SK-N-SH (cell line): ENCODE data around the gene CD46. TPM values are rescaled to one million over a fixed set of nuclear protein-coding genes. Genes with fewer than 3 reads are reported as not detected.

Experiments
- CTCF ChIA-PET: fragments of 300-600, 350-600 bp; formaldehyde crosslinking; extraction: SDS; loops from one replicate; lab custom pipeline; 2021; lab: Yijun Ruan, JAX
- POLR2A ChIA-PET: fragments of 350-600 bp; sonication (Branson Sonifier 250); formaldehyde crosslinking; extraction: SDS; loops from one replicate; lab custom pipeline; 2020; ENCODE audit warnings: antibody characterized with exemption, inconsistent platforms; lab: Yijun Ruan, JAX
- DNase-seq: peaks from one replicate; pipeline ENCODE4 v3.0.0; 2012
- H2AFZ ChIP-seq: fragments of 200-600 bp; sonication (generic); 2 replicates; pipeline ENCODE4 v1.8.1; 2016; ENCODE audit warnings: antibody characterized with exemption, mild to moderate bottlenecking, low read depth
- H3F3A ChIP-seq: fragments of 200-600 bp; sonication (generic); replicated peaks from 2 replicates; pipeline ENCODE3; 2016; ENCODE audit warnings: antibody characterized with exemption, mild to moderate bottlenecking; ENCODE audit not compliant: insufficient read depth
- H3K27ac ChIP-seq, 2 experiments: fragments of 200-500 bp in 1 of 2; fragments of 200-600 bp in 1 of 2; sonication (Bioruptor generic) in 1 of 2; sonication (generic), shearing (Covaris generic) in 1 of 2; 2 replicates each; pipeline versions ENCODE4 v1.5.1 to v1.6.1; 2014 to 2016; ENCODE audit warnings: low read depth in 2 of 2, inconsistent platforms in 1 of 2, low read length in 1 of 2, mild to moderate bottlenecking in 1 of 2, mixed read lengths in 1 of 2
- H3K27me3 ChIP-seq: fragments of 200-600 bp; sonication (generic), shearing (Covaris generic); 2 replicates; pipeline ENCODE4 v1.6.1; 2016; ENCODE audit warnings: mixed run types; ENCODE audit not compliant: insufficient read depth
- H3K36me3 ChIP-seq, 2 experiments: fragments of 200-500 bp in 1 of 2; fragments of 200-600 bp in 1 of 2; sonication (Bioruptor generic) in 1 of 2; sonication (generic) in 1 of 2; replicated peaks in 1 of 2; 2 replicates each; pipeline versions ENCODE3 to v1.5.1; 2014 to 2016; ENCODE audit warnings: low read length in 1 of 2, mild to moderate bottlenecking in 1 of 2; ENCODE audit not compliant: insufficient read depth in 2 of 2, control insufficient read depth in 1 of 2
- H3K4me1 ChIP-seq, 2 experiments: fragments of 200-500 bp in 1 of 2; fragments of 200-600 bp in 1 of 2; sonication (Bioruptor generic) in 1 of 2; sonication (generic), shearing (Covaris generic) in 1 of 2; 2 replicates each; pipeline versions ENCODE4 v1.5.1 to v1.6.1; 2014 to 2016; ENCODE audit warnings: low read depth in 1 of 2, low read length in 1 of 2, mixed run types in 1 of 2; ENCODE audit not compliant: insufficient read depth in 2 of 2, control insufficient read depth in 1 of 2
- H3K4me2 ChIP-seq: fragments of 200-600 bp; sonication (generic), shearing (Covaris generic); 2 replicates; pipeline ENCODE4 v1.6.1; 2017; ENCODE audit warnings: mixed run types
- H3K4me3 ChIP-seq, 2 experiments: fragments of 200-500 bp in 1 of 2; fragments of 200-600 bp in 1 of 2; sonication (Bioruptor generic) in 1 of 2; sonication (generic), shearing (Covaris generic) in 1 of 2; 2 replicates each; pipeline versions ENCODE4 v1.5.1 to v1.8.1; 2014 to 2016; ENCODE audit warnings: low read depth in 2 of 2, inconsistent platforms in 1 of 2, low read length in 1 of 2, mild to moderate bottlenecking in 1 of 2, mixed read lengths in 1 of 2, moderate library complexity in 1 of 2
- H3K79me2 ChIP-seq: fragments of 200-600 bp; sonication (generic); 2 replicates; pipeline ENCODE4 v1.8.1; 2017; ENCODE audit warnings: mild to moderate bottlenecking; ENCODE audit not compliant: insufficient read depth
- H3K9ac ChIP-seq: fragments of 200-600 bp; sonication (generic); 2 replicates; pipeline ENCODE4 v1.6.1; 2017; ENCODE audit warnings: mixed run types
- H3K9me2 ChIP-seq: fragments of 200-600 bp; sonication (generic); 2 replicates; pipeline ENCODE4 v1.6.1; 2017; ENCODE audit warnings: mixed run types
- H3K9me3 ChIP-seq: fragments of 200-600 bp; sonication (generic); 2 replicates; pipeline ENCODE4 v1.6.1; 2017; ENCODE audit warnings: mixed run types, mild to moderate bottlenecking, moderate library complexity
- H4K20me1 ChIP-seq: fragments of 200-600 bp; sonication (generic); 2 replicates; pipeline ENCODE4 v1.6.1; 2017; ENCODE audit warnings: mild to moderate bottlenecking, mixed run types; ENCODE audit not compliant: insufficient read depth
- CHD2 ChIP-seq: fragments of 150-350 bp; IDR thresholded peaks from 2 replicates; pipeline ENCODE4 v1.6.1; 2018; ENCODE audit warnings: low read length; ENCODE audit not compliant: partially characterized antibody
- FOSL2 ChIP-seq: IDR thresholded peaks from 2 replicates; pipeline ENCODE4 v1.4.0; 2012; ENCODE audit warnings: low read depth, mild to moderate bottlenecking, moderate library complexity, borderline replicate concordance
- FOXJ3 ChIP-seq: sonication (generic); formaldehyde crosslinking; IDR thresholded peaks from 2 replicates; pipeline ENCODE4 v1.5.1; 2020; ENCODE audit warnings: mild to moderate bottlenecking, missing genetic modification reagents
- FOXM1 ChIP-seq: IDR thresholded peaks from 2 replicates; pipeline ENCODE4 v1.4.0; 2012; ENCODE audit warnings: low read depth, mild to moderate bottlenecking
- NFIC ChIP-seq: IDR thresholded peaks from 2 replicates; pipeline ENCODE4 v1.4.0; 2012; ENCODE audit warnings: borderline replicate concordance
- WGBS: methylation state at CpG from one replicate; pipeline ENCODE4 v1.1.6; 2017; ENCODE audit warnings: low lambda C conversion rate; 5-methylcytosine and 5-hydroxymethylcytosine counted together
- polyA plus RNA-seq, 3 experiments: library from polyadenylated mRNA; depleted of rRNA; stranded (reverse); fragments of >200 nt; gene quantifications; 2 replicates each; pipeline ENCODE4 v1.2.3, GENCODE V29; 2012
- TF ChIP-seq, protein P1 (sequence below): IDR thresholded peaks from 2 replicates; pipeline ENCODE4; 2012
- TF ChIP-seq, protein P2 (sequence below): IDR thresholded peaks from 2 replicates; pipeline ENCODE4 v1.4.0; 2012; ENCODE audit warnings: low read depth, borderline replicate concordance

CD46 gene
- polyA plus RNA-seq, 1 of the 3 experiments (the other 2 are of a cell fraction) = 56.0 TPM

DNA sequence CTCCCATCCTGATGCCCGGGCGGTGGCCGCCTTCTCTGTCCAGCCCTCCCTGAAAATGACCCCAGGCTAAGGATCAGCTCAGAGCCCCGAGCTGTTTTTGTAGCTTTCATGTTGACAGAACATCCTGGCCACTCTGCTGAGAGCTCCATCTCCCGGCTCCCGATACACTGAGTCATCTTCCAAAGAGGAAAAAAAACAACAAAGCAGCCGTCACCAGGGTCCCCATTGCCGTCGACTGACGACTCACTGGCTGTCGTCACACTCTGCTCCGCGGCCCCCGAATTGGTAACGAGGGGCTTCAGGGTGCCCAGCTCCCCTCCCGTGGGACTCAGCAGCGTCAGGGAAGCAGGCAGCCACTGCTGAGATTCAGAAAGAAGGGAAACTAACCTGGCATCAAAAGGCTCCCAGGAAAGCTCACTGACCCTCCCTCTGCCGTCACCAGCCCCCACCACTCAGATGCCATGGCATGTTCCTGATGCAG, 67.2 kb downstream of the CD46 start:
- TF ChIP-seq NFIC = no peak
- TF ChIP-seq, protein P1, sequence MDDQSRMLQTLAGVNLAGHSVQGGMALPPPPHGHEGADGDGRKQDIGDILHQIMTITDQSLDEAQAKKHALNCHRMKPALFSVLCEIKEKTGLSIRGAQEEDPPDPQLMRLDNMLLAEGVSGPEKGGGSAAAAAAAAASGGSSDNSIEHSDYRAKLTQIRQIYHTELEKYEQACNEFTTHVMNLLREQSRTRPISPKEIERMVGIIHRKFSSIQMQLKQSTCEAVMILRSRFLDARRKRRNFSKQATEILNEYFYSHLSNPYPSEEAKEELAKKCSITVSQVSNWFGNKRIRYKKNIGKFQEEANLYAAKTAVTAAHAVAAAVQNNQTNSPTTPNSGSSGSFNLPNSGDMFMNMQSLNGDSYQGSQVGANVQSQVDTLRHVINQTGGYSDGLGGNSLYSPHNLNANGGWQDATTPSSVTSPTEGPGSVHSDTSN = no peak
- 0 out of 2 replicates have a peak, but pooled peaks have one; percentile 30 for TF ChIP-seq FOSL2
- TF ChIP-seq, protein P2, sequence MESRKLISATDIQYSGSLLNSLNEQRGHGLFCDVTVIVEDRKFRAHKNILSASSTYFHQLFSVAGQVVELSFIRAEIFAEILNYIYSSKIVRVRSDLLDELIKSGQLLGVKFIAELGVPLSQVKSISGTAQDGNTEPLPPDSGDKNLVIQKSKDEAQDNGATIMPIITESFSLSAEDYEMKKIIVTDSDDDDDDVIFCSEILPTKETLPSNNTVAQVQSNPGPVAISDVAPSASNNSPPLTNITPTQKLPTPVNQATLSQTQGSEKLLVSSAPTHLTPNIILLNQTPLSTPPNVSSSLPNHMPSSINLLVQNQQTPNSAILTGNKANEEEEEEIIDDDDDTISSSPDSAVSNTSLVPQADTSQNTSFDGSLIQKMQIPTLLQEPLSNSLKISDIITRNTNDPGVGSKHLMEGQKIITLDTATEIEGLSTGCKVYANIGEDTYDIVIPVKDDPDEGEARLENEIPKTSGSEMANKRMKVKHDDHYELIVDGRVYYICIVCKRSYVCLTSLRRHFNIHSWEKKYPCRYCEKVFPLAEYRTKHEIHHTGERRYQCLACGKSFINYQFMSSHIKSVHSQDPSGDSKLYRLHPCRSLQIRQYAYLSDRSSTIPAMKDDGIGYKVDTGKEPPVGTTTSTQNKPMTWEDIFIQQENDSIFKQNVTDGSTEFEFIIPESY = no peak
- no peak for TF ChIP-seq FOXM1
- TF ChIP-seq, all 33 proteins: peak for 1
- Histone ChIP-seq H3K4me2 (peak overlapping the region; percentile 63; the same call in 1 of the 2 replicates), H3K79me2 (no peaks in the 10 kb centered on the region; the same call in 1 of the 2 replicates), H3K9me2 (no peaks in the 10 kb centered on the region), H3K9me3 (no peaks in the 10 kb centered on the region), H2AFZ (no peak overlapping the region), H3K27ac (peak overlapping the region in 1 of 2 experiments; percentile 25; a peak in 2 of 4 replicates), H4K20me1 (no peaks in the 10 kb centered on the region), H3F3A (no peaks in the 10 kb centered on the region), H3K4me3 (no peak overlapping the region), H3K36me3 (peaks cover 0 to 8% of the 10 kb centered on the region in 2 experiments), H3K27me3 (no peaks in the 10 kb centered on the region), H3K9ac (no peak overlapping the region), H3K4me1 (peaks cover 0 to 3% of the 10 kb centered on the region in 2 experiments; a peak in 1 of 4 replicates)
- 64% methylated on average over 16 of the region's 18 CpGs for WGBS
- ChIA-PET POLR2A (no interaction called here), CTCF (interaction anchor here (1.0 to 6.5 kb wide), 4 partner anchors 10 to 144 kb away, joined by 3 to 26 read pairs (median 9); no protein-coding TSS in a partner anchor)
- no peak for DNase-seq

DNA sequence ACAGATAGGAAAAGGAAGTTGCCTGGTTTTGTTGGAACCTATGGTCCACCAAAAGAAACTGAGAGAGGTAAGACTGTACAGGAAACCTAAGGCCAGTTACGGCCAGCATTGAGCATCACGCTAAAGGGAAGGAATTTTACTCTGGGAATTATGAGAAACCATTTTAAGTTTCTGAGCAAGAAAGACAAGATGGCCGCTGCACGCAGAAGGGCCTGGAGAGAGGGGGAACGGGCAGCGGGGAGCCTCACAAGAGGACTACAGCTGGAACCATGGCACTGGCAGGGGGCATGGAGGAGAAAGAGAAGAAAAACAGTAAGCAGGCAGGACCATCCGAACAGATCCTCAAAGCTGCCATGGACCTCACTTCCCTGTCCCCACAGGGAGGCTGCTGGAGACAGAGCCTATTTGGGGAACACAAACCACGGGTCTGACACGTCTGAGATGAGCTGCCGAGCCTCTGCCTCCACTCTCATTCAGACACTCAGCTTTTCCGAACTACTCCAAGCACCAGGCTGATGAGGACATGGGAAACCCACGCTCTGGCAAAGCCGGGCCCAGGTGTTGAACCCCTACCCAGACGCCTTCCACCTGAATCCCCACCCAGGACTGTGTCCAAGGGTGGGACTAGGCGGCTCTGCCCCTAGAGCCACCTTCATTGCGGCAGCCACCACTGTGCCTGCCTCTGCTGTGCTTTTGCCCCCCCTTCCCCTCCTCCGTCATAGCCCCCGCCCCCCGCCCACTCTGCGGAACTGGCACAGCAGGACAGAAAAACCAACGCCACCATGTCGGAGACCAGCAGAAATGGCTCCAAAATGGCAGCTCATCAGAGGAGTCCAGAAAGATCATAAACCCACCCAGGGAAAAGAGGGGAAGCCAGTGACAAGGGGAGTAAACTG, 69.0 kb downstream of the CD46 start:
- no peaks in the 10 kb centered on the region for H3K27me3 ChIP-seq
- no peaks in the 10 kb centered on the region for H4K20me1 ChIP-seq
- H3K9me2 ChIP-seq = no peaks in the 10 kb centered on the region
- POLR2A ChIA-PET = no interaction called here
- H3K9ac ChIP-seq = no peak overlapping the region
- no peak overlapping the region for H3K4me3 ChIP-seq
- H3K9me3 ChIP-seq = no peaks in the 10 kb centered on the region
- no peak for TF ChIP-seq CHD2
- TF ChIP-seq FOXJ3 (CRISPR knock-in tag) = no peak
- no peak overlapping the region for H3K4me2 ChIP-seq
- no peak overlapping the region for H3K27ac ChIP-seq
- WGBS = 97% methylated on average over 18 of the region's 22 CpGs
- H3K79me2 ChIP-seq = no peaks in the 10 kb centered on the region; the same call in 1 of the 2 replicates
- peaks cover 0 to 5% of the 10 kb centered on the region in 2 experiments; a peak in 1 of 4 replicates for H3K4me1 ChIP-seq
- CTCF ChIA-PET = interaction anchor here (1.1 to 6.5 kb wide), 4 partner anchors 9 to 53 kb away, joined by 4 to 26 read pairs (median 7); no protein-coding TSS in a partner anchor
- DNase-seq = no peak
- no peaks in the 10 kb centered on the region for H3F3A ChIP-seq
- peaks cover 0 to 5% of the 10 kb centered on the region in 2 experiments for H3K36me3 ChIP-seq
- H2AFZ ChIP-seq = no peak overlapping the region
